SK-N-MC (cell line): ENCODE data around the gene SRRM4.
"Not testable (repeated sequence)": the region's sequence is repeated elsewhere in the genome, so short reads cannot be mapped to it uniquely, and the experiment has no call there.

Experiments used
- DNase-seq: peaks from one replicate; pipeline ENCODE4 v3.0.0-alpha.2; 2011; ENCODE audit warnings: low read depth, low spot score
- H3K27ac ChIP-seq: fragments of 200-600 bp; sonication (generic); 2 replicates; pipeline ENCODE4 v1.5.1; 2016; ENCODE audit warnings: mixed run types
- H3K36me3 ChIP-seq: fragments of 200-600 bp; sonication (generic); 2 replicates; pipeline ENCODE4 v1.6.1; 2017; ENCODE audit warnings: antibody characterized with exemption, low read length, mixed read lengths; ENCODE audit not compliant: insufficient read depth
- H3K4me3 ChIP-seq: fragments of 200-600 bp; sonication (generic); 2 replicates; pipeline ENCODE4 v1.5.1; 2016
- H3K9ac ChIP-seq: fragments of 200-600 bp; sonication (generic); 2 replicates; pipeline ENCODE4 v1.8.0; 2017; ENCODE audit warnings: mixed run types, mixed read lengths; ENCODE audit not compliant: insufficient read length
- H3K9me3 ChIP-seq: fragments of 200-600 bp; sonication (generic); 2 replicates; pipeline ENCODE4 v1.6.1; 2017; ENCODE audit warnings: low read depth, mild to moderate bottlenecking, antibody characterized with exemption, low read length, moderate library complexity, mixed read lengths
- EZH2 ChIP-seq: fragments of 200-600 bp; sonication (generic); IDR thresholded peaks from one replicate; pipeline ENCODE4 v1.6.1; 2017; ENCODE audit warnings: antibody characterized with exemption
- FOXP2 ChIP-seq: optimal IDR thresholded peaks from 2 replicates; pipeline ENCODE3; 2011; ENCODE audit warnings: mild to moderate bottlenecking, moderate library complexity; ENCODE audit not compliant: insufficient read depth; ENCODE audit errors: extremely low read length, control extremely low read depth
- POLR2AphosphoS5 ChIP-seq: IDR thresholded peaks from 2 replicates; pipeline ENCODE4 v1.6.1; 2012; ENCODE audit warnings: mild to moderate bottlenecking, low read depth, low read length, borderline replicate concordance

SRRM4 gene

DNA sequence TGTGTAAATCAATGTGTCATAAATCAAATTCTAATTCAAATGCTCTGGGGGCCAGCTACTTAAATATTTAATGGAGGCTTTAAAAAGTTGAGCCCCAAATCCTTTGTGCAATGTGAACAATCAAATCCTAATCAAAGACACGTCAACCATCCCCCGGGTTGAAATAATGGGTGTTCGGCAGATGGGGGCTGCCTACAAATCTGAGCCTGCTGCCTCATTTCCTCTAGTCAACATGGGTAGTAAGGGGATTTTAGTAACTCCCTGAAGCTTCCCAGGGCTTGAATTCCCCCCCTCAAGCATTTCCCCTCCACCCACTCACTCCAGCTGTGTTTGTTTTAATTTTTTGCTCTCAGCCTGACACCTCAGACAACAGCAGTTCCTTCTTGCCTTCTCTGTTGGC is 37.8 kb downstream of the SRRM4 start:
- no peak for DNase-seq

DNA sequence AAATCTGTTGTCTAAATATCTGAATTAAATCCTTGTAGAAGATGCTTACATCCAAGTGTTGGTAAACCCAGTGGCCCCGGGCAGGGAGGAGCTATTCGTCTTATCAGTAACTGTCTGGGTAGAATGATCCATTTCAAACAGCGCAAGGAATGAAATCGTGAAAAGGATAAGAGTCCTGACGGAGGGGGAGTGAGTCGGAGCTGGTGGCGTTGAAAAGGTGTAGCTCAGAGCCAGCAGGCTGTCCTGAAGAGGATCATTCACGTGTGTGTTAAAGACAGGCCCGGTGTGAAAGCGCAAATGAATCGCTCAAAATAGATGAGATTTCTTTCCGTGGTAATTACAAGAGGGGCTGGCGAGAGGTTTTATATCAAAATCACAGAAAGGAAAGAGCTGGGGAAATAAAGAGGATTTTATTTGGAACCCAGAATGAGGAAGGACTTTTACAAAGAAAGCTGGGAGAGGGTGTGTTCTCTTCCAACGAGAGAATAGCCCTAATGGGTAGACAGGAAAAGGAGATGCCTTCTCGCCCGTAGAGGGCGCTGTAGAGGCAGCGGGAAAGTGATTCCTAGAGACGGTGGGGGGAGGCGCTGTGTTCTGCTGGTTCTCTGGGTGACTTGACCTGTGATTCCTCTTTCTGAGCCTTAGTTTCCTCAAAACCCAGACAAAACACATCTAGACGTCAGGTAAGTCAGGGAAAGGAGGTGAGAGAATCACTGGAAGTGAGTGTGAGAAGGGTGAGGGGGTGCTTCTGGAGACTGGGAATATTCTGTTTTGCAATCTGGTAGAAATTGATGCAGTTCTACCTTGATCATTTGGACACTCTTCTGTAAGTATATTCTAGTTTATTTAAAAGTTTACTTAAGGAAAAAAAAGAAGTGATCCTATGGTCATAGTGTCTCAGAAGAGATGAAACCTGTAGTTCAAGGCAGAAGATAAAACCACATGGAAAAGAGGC is 39.3 kb downstream of the SRRM4 start:
- H3K36me3 ChIP-seq: no peaks in the 10 kb centered on the region
- no peak for TF ChIP-seq FOXP2
- TF ChIP-seq EZH2: no peak
- TF ChIP-seq POLR2AphosphoS5: no peak
- no peaks in the 10 kb centered on the region for H3K9me3 ChIP-seq
- DNase-seq: no peak
- no peak overlapping the region for H3K27ac ChIP-seq
- no peak overlapping the region for H3K4me3 ChIP-seq
- no peak overlapping the region for H3K9ac ChIP-seq

More for the DNA sequence above, 37.8 kb downstream of the SRRM4 start:
- Histone ChIP-seq H3K27ac (no peak overlapping the region), H3K9me3 (no peaks in the 10 kb centered on the region), H3K9ac (no peak overlapping the region), H3K4me3 (no peak overlapping the region), H3K36me3 (no peaks in the 10 kb centered on the region)
- TF ChIP-seq FOXP2 (no peak), EZH2 (no peak)

DNA sequence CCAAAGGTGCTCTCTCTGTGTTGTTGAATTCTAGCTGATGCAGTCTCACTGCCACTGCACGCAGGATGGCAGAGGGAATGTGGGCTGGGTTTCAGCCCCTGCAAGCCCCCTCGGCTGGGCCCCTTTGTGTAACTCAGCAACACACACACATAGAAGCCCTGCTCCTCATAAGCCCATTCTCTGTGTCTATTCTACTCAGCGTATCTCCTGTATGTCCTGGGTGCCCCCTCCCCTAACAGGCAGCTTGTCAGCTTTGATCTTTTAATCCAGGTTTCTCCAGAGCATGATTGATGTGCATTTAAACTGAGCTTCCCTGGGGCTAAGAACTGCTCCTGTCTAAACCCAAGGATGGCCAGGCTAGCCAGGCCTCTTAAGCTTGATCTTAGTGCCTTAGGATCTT is 43.0 kb downstream of the SRRM4 start:
- H3K36me3 ChIP-seq: no peaks in the 10 kb centered on the region
- no peak overlapping the region for H3K4me3 ChIP-seq
- DNase-seq: no peak
- TF ChIP-seq EZH2: no peak
- no peak for TF ChIP-seq POLR2AphosphoS5
- TF ChIP-seq FOXP2: no peak
- no peak overlapping the region for H3K9ac ChIP-seq
- no peak overlapping the region for H3K27ac ChIP-seq
- H3K9me3 ChIP-seq: no peaks in the 10 kb centered on the region

DNA sequence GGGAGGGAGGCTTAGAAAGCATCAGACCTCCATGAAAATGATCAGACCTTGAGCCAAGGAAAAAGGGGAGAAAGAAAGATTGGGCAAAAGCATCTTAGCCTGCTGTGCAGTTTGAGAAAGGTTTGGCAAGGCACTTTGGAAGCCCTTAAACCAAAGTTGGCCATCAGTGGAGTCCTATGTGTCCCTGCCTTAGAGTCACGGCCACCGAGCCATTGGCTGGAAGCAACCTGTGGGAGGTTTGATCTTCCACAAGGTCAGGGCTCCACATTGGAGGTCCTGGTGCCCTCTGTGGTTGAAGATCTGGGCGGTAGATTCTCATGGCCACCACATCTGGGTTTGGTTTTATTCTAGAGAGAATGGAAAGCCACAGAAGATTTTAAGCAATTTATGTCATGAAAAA is 44.4 kb downstream of the SRRM4 start:
- TF ChIP-seq FOXP2 (no peak), POLR2AphosphoS5 (no peak), EZH2 (no peak)
- Histone ChIP-seq H3K9me3 (no peaks in the 10 kb centered on the region), H3K4me3 (no peak overlapping the region), H3K9ac (no peak overlapping the region), H3K36me3 (no peaks in the 10 kb centered on the region), H3K27ac (no peak overlapping the region)
- DNase-seq: no peak

DNA sequence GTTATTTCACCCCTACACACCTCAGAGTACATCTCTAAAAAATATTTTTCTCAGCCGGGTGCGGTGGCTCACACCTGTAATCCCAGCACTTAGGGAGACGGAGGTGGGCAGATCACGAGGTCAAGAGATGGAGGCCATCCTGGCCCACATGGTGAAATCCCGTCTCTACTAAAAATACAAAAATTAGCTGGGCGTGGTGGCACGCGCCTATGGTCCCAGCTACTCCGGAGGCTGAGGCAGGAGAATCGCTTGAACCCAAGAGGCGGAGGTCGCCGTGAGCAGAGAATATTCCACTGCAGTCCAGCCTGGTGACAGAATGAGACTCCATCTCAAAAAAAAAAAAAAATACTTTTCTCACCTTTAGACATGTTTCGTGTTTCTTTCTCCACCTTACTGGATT is 52.0 kb downstream of the SRRM4 start:
- H3K9ac ChIP-seq, H3K9me3 ChIP-seq, H3K27ac ChIP-seq, H3K4me3 ChIP-seq, DNase-seq, H3K36me3 ChIP-seq: not testable (repeated sequence)

DNA sequence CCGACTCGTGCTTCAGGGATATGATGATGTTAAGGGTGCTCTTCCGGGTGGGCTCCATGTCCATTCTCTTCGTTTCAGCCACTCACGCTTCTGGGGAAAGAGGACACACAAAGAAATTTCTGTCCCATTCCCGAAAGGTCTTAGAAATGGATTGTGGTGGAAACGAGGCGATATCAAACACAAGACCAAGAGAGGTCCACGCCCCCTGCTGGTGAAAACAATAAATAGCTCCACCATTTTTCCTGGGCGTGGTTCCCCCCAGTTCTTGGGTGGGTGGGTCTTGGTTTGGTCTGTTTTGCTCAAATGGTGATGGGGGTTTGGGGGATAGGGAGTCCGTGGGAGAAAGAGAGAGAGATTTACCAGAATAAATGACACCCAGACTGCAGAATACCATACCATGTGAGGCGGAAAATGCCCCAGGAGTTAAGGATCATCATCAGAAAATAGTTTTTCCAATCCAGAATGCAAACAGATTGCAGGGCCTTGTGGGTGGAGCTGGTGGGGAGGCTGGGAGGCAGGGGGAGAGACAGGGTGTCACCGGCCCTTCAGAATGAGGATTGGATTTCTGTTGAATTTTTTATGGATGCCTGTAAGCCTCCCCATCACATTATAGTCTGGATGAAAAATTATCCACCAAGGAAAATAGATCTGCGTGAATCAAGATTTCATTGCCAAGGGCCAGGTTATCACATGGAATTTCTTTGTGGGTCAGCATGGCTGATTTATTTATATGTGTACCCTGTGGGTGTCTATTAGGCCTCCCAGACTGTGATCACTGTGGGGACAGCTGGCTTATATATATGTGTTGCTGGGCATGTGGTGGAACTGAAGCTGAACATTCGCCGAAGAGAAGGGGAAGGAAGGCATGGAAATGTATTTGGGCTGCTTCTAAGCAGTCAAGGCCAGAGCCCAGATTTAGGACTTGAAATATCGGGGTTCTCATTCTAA is 55.8 kb downstream of the SRRM4 start:
- Histone ChIP-seq H3K36me3 (no peaks in the 10 kb centered on the region), H3K4me3 (no peak overlapping the region), H3K9ac (no peak overlapping the region), H3K27ac (no peak overlapping the region), H3K9me3 (no peaks in the 10 kb centered on the region)
- TF ChIP-seq FOXP2 (no peak), EZH2 (no peak), POLR2AphosphoS5 (no peak)
- no peak for DNase-seq

DNA sequence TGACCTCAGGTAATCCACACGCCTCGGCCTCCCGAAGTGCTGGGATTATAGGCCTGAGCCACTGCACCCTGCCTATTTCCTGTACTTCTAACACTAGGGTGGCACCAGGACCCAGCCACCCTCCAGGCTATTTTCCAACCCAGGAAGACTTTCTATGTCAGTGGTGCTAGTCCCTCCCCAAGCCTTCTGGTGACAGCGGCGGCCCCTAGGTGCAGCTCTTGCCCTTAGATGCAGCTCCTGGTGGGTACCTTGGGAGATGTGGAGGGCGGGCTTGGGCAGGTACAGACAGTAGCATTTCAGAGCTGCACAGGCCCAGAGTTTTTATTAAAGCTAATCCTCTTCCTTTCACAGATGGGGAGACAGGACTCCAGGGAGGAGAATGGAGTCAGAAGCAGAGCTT is 62.8 kb downstream of the SRRM4 start:
- TF ChIP-seq POLR2AphosphoS5 (no peak), EZH2 (no peak), FOXP2 (no peak)
- Histone ChIP-seq H3K9me3 (no peaks in the 10 kb centered on the region), H3K36me3 (no peaks in the 10 kb centered on the region), H3K27ac (no peak overlapping the region), H3K9ac (no peak overlapping the region), H3K4me3 (no peak overlapping the region)
- no peak for DNase-seq

DNA sequence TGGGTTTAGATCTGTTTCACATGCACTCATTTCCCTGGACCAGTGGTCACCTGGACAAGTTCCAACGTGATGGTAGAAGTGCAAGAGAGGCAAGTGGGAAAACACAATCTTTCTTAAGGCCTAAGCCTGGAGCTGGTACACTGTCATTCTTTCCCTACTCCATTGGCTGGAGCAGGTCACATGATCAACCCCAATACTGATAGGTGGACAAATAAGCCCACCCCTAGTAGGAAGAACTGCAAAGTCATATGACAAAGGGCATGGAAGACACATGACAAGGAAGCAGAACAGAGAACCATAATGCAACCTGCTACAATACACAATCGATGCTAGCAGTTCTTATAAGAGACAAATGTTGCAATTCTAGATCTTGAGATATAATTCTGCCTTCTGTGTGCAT is 66.3 kb downstream of the SRRM4 start:
- no peak for DNase-seq
- Histone ChIP-seq H3K9me3 (no peaks in the 10 kb centered on the region), H3K4me3 (no peak overlapping the region), H3K36me3 (no peaks in the 10 kb centered on the region), H3K27ac (no peak overlapping the region), H3K9ac (no peak overlapping the region)
- no peak for TF ChIP-seq POLR2AphosphoS5
- TF ChIP-seq FOXP2: no peak
- no peak for TF ChIP-seq EZH2
